ENCODE data around the gene SHANK3.

DNA sequence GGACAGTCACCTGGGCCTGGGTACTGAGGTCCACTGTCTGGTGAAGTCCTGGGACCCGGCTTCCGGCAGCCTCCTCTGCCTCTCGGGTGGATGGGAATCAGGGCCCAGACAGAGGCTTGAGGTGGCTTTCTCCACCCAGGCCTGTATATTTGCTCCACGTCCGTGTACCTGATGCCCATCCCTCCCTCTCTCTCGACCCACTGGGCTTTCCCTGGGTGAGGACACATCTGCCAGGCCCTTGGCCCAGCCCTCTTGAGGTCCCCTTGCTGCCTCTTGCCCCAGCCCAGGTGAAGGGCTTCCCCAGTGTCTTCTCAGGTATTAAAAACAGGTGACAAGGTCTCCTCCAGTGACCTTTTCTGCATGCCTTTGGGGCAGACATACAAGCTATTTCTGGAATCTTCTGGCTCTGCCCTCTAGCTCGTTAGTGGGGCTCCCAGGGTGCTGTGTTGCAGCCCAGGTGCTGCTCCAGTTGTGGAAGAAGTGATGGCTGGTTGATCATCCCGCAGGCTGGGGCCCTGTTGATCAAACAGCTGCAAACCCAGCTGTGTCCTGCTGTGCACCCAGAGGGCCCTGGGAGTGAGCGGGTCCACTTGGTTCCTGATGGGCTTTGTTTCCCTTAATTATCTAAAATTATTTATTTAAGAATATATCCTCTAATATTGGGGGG is 39.9 kb downstream of the SHANK3 start:
- TF ChIP-seq, protein P1, sequence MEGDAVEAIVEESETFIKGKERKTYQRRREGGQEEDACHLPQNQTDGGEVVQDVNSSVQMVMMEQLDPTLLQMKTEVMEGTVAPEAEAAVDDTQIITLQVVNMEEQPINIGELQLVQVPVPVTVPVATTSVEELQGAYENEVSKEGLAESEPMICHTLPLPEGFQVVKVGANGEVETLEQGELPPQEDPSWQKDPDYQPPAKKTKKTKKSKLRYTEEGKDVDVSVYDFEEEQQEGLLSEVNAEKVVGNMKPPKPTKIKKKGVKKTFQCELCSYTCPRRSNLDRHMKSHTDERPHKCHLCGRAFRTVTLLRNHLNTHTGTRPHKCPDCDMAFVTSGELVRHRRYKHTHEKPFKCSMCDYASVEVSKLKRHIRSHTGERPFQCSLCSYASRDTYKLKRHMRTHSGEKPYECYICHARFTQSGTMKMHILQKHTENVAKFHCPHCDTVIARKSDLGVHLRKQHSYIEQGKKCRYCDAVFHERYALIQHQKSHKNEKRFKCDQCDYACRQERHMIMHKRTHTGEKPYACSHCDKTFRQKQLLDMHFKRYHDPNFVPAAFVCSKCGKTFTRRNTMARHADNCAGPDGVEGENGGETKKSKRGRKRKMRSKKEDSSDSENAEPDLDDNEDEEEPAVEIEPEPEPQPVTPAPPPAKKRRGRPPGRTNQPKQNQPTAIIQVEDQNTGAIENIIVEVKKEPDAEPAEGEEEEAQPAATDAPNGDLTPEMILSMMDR (conservative IDR thresholded peaks at IDR 0.05) = no peak
- no peak for TF ChIP-seq ZFX (IDR thresholded peaks at IDR 0.05)
